ENCODE results near the gene SH3GLB1. TPM values are rescaled to one million over a fixed set of nuclear protein-coding genes. Genes with fewer than 3 reads are reported as not detected.

Gene SH3GLB1
- total RNA-seq, 1 donor, result 53.9 TPM

- H3K79me2 ChIP-seq (ENCODE audit: insufficient read depth, low read length), result no peaks in the 10 kb centered on the region
- H2AFZ ChIP-seq (ENCODE audit: low read length), result peak overlapping the region; percentile 21
- H4K20me1 ChIP-seq (ENCODE audit: insufficient read depth, low read length), result no peaks in the 10 kb centered on the region
- H3K9me3 ChIP-seq (ENCODE audit: low read depth, low read length), result no peaks in the 10 kb centered on the region
- H3K27me3 ChIP-seq (ENCODE audit: insufficient read depth, low read length), result no peaks in the 10 kb centered on the region
- peak overlapping the region; percentile 77 for H3K4me2 ChIP-seq (ENCODE audit: insufficient read depth, low read length)
- no peak for DNase-seq (ENCODE audit: insufficient read length, low spot score, missing footprints)
- no peak for TF ChIP-seq CTCF (IDR thresholded peaks at IDR 0.05; ENCODE audit: extremely low read depth, low read depth, low read length)
- peaks cover 54% of the 10 kb centered on the region for H3K4me1 ChIP-seq (ENCODE audit: insufficient read depth, low read length)
- no peaks in the 10 kb centered on the region for H3K36me3 ChIP-seq (ENCODE audit: insufficient read depth, low read length)
- H3K4me3 ChIP-seq (ENCODE audit: insufficient read depth, low read length), result no peak overlapping the region
- H3K27ac ChIP-seq (ENCODE audit: low read depth, low read length), result peak overlapping the region; percentile 72
These were observed 71.0 kb downstream of the SH3GLB1 start for GRCh38 chr1:86775395-86775794.

GRCh38 chr1:86776108-86776507 is 71.7 kb downstream of the SH3GLB1 start:
- Histone ChIP-seq H3K36me3 (ENCODE audit: insufficient read depth, low read length) (no peaks in the 10 kb centered on the region), H2AFZ (ENCODE audit: low read length) (no peak overlapping the region), H3K27ac (ENCODE audit: low read depth, low read length) (peak overlapping the region; percentile 72), H3K27me3 (ENCODE audit: insufficient read depth, low read length) (no peaks in the 10 kb centered on the region), H3K9me3 (ENCODE audit: low read depth, low read length) (no peaks in the 10 kb centered on the region), H3K4me1 (ENCODE audit: insufficient read depth, low read length) (peaks cover 61% of the 10 kb centered on the region), H4K20me1 (ENCODE audit: insufficient read depth, low read length) (no peaks in the 10 kb centered on the region), H3K4me2 (ENCODE audit: insufficient read depth, low read length) (peak overlapping the region; percentile 18), H3K79me2 (ENCODE audit: insufficient read depth, low read length) (no peaks in the 10 kb centered on the region), H3K4me3 (ENCODE audit: insufficient read depth, low read length) (no peak overlapping the region)
- no peak for DNase-seq (ENCODE audit: insufficient read length, low spot score, missing footprints)
- TF ChIP-seq CTCF (IDR thresholded peaks at IDR 0.05; ENCODE audit: extremely low read depth, low read depth, low read length), result no peak

DNA sequence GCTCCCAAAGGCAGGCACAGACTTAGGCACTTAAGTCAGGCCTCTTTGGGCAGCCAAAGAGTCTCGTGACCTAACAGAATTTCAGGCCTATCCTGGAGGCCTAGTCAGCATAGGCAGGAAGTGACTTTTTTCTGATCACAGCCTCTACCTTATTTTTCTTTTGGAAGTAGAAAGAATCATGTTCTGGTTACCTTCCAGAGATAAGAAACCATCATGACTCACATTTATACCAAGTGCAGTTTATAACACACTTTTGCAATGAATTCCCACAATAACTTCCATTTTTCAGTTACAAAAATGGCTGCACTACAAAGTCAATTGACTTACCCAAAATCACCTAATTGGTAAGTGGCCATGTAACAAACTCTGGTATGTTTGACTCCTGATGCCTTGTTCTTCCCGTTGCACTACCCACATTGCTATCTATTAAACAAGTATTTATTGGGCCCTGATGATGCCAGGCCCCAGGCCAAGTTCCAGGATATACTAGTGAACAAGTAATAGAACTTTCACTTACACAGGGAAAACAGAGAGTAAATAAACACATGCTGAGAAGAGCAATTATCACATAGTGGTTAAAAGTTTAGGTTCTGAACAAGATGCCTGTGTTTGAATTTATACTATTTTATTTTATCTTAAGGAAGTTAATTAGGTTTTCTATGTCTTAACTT is 74.3 kb downstream of the SH3GLB1 start:
- peaks cover 53% of the 10 kb centered on the region for H3K4me1 ChIP-seq (ENCODE audit: insufficient read depth, low read length)
- no peaks in the 10 kb centered on the region for H3K27me3 ChIP-seq (ENCODE audit: insufficient read depth, low read length)
- H3K4me2 ChIP-seq (ENCODE audit: insufficient read depth, low read length), result no peak overlapping the region
- no peaks in the 10 kb centered on the region for H4K20me1 ChIP-seq (ENCODE audit: insufficient read depth, low read length)
- H3K79me2 ChIP-seq (ENCODE audit: insufficient read depth, low read length), result no peaks in the 10 kb centered on the region
- H3K9me3 ChIP-seq (ENCODE audit: low read depth, low read length), result no peaks in the 10 kb centered on the region
- H2AFZ ChIP-seq (ENCODE audit: low read length), result no peak overlapping the region
- DNase-seq (ENCODE audit: insufficient read length, low spot score, missing footprints), result peak; percentile 31
- TF ChIP-seq CTCF (IDR thresholded peaks at IDR 0.05; ENCODE audit: extremely low read depth, low read depth, low read length), result no peak
- H3K4me3 ChIP-seq (ENCODE audit: insufficient read depth, low read length), result no peak overlapping the region
- peak overlapping the region; percentile 60 for H3K27ac ChIP-seq (ENCODE audit: low read depth, low read length)
- no peaks in the 10 kb centered on the region for H3K36me3 ChIP-seq (ENCODE audit: insufficient read depth, low read length)

DNA sequence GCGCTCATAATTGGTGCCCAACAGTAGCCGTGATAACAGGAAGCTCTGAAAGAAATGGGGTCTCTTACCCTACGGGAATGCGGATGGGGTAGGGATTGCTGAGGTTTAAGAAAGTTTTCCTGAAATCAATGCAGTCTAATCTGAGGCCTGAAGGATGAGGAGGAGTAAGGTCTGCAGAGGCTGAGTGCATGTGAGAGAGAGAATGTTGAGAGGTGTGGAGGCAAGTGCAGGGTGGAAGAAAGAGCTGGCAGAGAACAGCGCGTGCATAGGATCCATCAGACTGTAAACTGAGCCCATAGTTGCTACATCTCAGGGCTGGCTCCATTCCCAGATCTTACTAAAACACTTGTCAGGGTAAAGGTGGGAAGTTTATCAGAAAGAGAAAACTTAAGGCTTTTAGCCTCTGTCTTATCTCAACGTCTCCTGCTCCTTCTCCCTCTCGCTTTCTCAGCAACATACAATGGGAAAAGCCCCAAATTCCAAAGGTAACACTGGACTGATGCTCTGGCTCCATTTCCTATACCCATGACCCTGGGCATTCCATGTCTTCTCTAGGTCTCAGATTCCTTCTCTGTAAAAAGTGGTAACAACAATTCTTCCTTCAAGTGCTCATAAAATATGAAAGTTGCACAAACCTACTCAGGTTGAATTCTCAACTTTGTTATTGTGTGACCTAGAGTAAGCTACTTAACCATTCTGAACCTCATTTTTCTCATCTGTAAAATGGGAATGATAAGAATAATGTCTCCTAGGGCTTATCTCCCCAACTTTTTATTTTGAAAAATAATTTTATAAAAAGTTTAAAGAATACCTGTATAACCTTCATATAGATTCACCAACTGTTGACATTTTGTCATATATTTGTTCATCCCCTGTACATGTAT is 75.2 kb downstream of the SH3GLB1 start:
- no peaks in the 10 kb centered on the region for H3K27me3 ChIP-seq (ENCODE audit: insufficient read depth, low read length)
- no peak for TF ChIP-seq CTCF (IDR thresholded peaks at IDR 0.05; ENCODE audit: extremely low read depth, low read depth, low read length)

More for the DNA sequence above, 75.2 kb downstream of the SH3GLB1 start:
- peaks cover 45% of the 10 kb centered on the region for H3K4me1 ChIP-seq (ENCODE audit: insufficient read depth, low read length)
- no peaks in the 10 kb centered on the region for H3K36me3 ChIP-seq (ENCODE audit: insufficient read depth, low read length)
- no peaks in the 10 kb centered on the region for H3K79me2 ChIP-seq (ENCODE audit: insufficient read depth, low read length)
- no peak overlapping the region for H3K4me3 ChIP-seq (ENCODE audit: insufficient read depth, low read length)
- no peaks in the 10 kb centered on the region for H4K20me1 ChIP-seq (ENCODE audit: insufficient read depth, low read length)
- no peak overlapping the region for H3K27ac ChIP-seq (ENCODE audit: low read depth, low read length)
- no peak overlapping the region for H3K4me2 ChIP-seq (ENCODE audit: insufficient read depth, low read length)
- no peak overlapping the region for H2AFZ ChIP-seq (ENCODE audit: low read length)
- H3K9me3 ChIP-seq (ENCODE audit: low read depth, low read length), result no peaks in the 10 kb centered on the region
- DNase-seq (ENCODE audit: insufficient read length, low spot score, missing footprints), result no peak
